Smooth muscle cell (in vitro differentiated cells): ENCODE data around the gene TLCD1. TPM values are rescaled to one million over a fixed set of nuclear protein-coding genes. Genes with fewer than 3 reads are reported as not detected.

Experiments
- DNase-seq: peaks from one replicate; lab custom pipeline; 2025; ENCODE audit not compliant: unreplicated experiment; lab: John Stamatoyannopoulos, UW
- H2AFZ ChIP-seq: fragments of 200-600 bp; sonication (generic); 2 replicates; pipeline ENCODE4 v1.6.0; 2016; ENCODE audit warnings: antibody characterized with exemption, low read depth, mild to moderate bottlenecking
- H3F3A ChIP-seq: fragments of 200-600 bp; sonication (generic); 2 replicates; pipeline ENCODE4 v1.6.0; 2017; ENCODE audit warnings: antibody characterized with exemption, low read depth
- H3K27ac ChIP-seq: fragments of 200-600 bp; sonication (generic); 2 replicates; pipeline ENCODE4 v1.5.1; 2016; ENCODE audit warnings: low read depth, mild to moderate bottlenecking
- H3K27me3 ChIP-seq: fragments of 200-600 bp; sonication (generic); 2 replicates; pipeline ENCODE4 v1.6.1; 2016; ENCODE audit warnings: low read depth, mild to moderate bottlenecking
- H3K36me3 ChIP-seq: fragments of 200-600 bp; sonication (generic); 2 replicates; pipeline ENCODE4 v1.5.1; 2016; ENCODE audit warnings: low read depth
- H3K4me1 ChIP-seq: fragments of 200-600 bp; sonication (generic); 2 replicates; pipeline ENCODE4 v1.5.1; 2016; ENCODE audit warnings: low read depth
- H3K4me2 ChIP-seq: fragments of 200-600 bp; sonication (generic); 2 replicates; pipeline ENCODE4 v1.6.0; 2016; ENCODE audit warnings: mild to moderate bottlenecking
- H3K4me3 ChIP-seq: fragments of 200-600 bp; sonication (generic); 2 replicates; pipeline ENCODE4 v1.5.1; 2016; ENCODE audit warnings: mild to moderate bottlenecking
- H3K79me2 ChIP-seq: fragments of 200-600 bp; sonication (generic); 2 replicates; pipeline ENCODE4 v1.6.0; 2016; ENCODE audit warnings: low read depth, mild to moderate bottlenecking
- H3K9ac ChIP-seq: fragments of 200-600 bp; sonication (generic); 2 replicates; pipeline ENCODE4 v1.6.0; 2016; ENCODE audit warnings: low read depth
- H3K9me3 ChIP-seq: fragments of 200-600 bp; sonication (generic); replicated peaks from 2 replicates; pipeline ENCODE4 v1.5.1; 2016; ENCODE audit warnings: low read depth
- H4K20me1 ChIP-seq: fragments of 200-600 bp; sonication (generic); 2 replicates; pipeline ENCODE4 v1.6.0; 2016; ENCODE audit warnings: low read depth
- CTCF ChIP-seq: fragments of 200-600 bp; sonication (generic); IDR thresholded peaks from 2 replicates; pipeline ENCODE4 v1.5.1; 2017; ENCODE audit warnings: borderline replicate concordance, mild to moderate bottlenecking, antibody characterized with exemption; ENCODE audit not compliant: insufficient read depth, poor library complexity, severe bottlenecking
- WGBS: methylation state at CpG from one replicate; pipeline ENCODE4 v1.1.7; 2016; ENCODE audit warnings: low lambda C conversion rate; 5-methylcytosine and 5-hydroxymethylcytosine counted together
- polyA plus RNA-seq: library from polyadenylated mRNA; unstranded; fragments of >200 nt; fragmentation: Nextera tagmentation; extraction: Ambion mirVana; gene quantifications from 2 replicates; pipeline ENCODE4 v1.2.1, GENCODE V29; 2016
- total RNA-seq: library from RNA; depleted of rRNA; stranded (reverse); fragments of >200 nt; gene quantifications from 2 replicates; pipeline ENCODE4 v1.2.3, GENCODE V29; 2014

The TLCD1 gene
- total and polyA plus RNA-seq, 2 experiments from 2014 or later: 11.2 to 14.7 TPM

- peak; percentile 47 for TF ChIP-seq CTCF
- Histone ChIP-seq H3K4me2 (peak within 1 kb of the TSS; percentile 98), H3K4me3 (peak within 1 kb of the TSS; percentile 79), H3K27ac (peak within 1 kb of the TSS; percentile 98), H3K36me3 (no peaks in the 10 kb centered on the region), H3K9me3 (no peaks in the 10 kb centered on the region), H4K20me1 (peaks cover 54% of the 10 kb centered on the region), H2AFZ (no peak within 1 kb of the TSS), H3F3A (peaks cover 42% of the 10 kb centered on the region), H3K4me1 (peaks cover 35% of the 10 kb centered on the region), H3K27me3 (no peaks in the 10 kb centered on the region), H3K9ac (peak within 1 kb of the TSS; percentile 99), H3K79me2 (peaks cover 49% of the 10 kb centered on the region)
- DNase-seq: peak; percentile 96
- under 1% methylated on average over 54 of the region's 60 CpGs for WGBS
Measured at GRCh38 chr17:28717578-28718332, 8.3 kb downstream of the TLCD1 start, which contains the start of gene RAB34. Gene RAB34, minus strand, starts transcription at chr17:28717868. Its CDS starts 602 bp downstream, at chr17:28717266.

- Histone ChIP-seq H3K27me3 (no peaks in the 10 kb centered on the region), H3K36me3 (no peaks in the 10 kb centered on the region), H3K79me2 (peaks cover 41% of the 10 kb centered on the region), H3K4me1 (peaks cover 36% of the 10 kb centered on the region), H3K9me3 (no peaks in the 10 kb centered on the region), H3K4me2 (peak overlapping the region; percentile 98), H4K20me1 (peaks cover 46% of the 10 kb centered on the region), H3K27ac (peak overlapping the region; percentile 98), H3K9ac (peak overlapping the region; percentile 99), H2AFZ (no peak overlapping the region), H3K4me3 (peak overlapping the region; percentile 79), H3F3A (peaks cover 43% of the 10 kb centered on the region)
- peak; percentile 31 for DNase-seq
- TF ChIP-seq CTCF: no peak
- 1% methylated on average over 54 of the region's 63 CpGs for WGBS
Measured at GRCh38 chr17:28716740-28717577, 9.1 kb downstream of the TLCD1 start.

- no peak for TF ChIP-seq CTCF
- H3K4me1 ChIP-seq: peaks cover 24% of the 10 kb centered on the region
- H3K27me3 ChIP-seq: no peaks in the 10 kb centered on the region
Measured at GRCh38 chr17:28715217-28715616, 10.8 kb downstream of the TLCD1 start.

More at GRCh38 chr17:28715217-28715616, 10.8 kb downstream of the TLCD1 start:
- Histone ChIP-seq H3K36me3 (no peaks in the 10 kb centered on the region), H2AFZ (no peak overlapping the region), H3K9me3 (no peaks in the 10 kb centered on the region), H3K9ac (no peak overlapping the region), H4K20me1 (peaks cover 29% of the 10 kb centered on the region), H3K79me2 (peaks cover 24% of the 10 kb centered on the region), H3K4me3 (no peak overlapping the region), H3K4me2 (peak overlapping the region; percentile 98), H3K27ac (no peak overlapping the region), H3F3A (peaks cover 40% of the 10 kb centered on the region)
- 100% methylated on average over 2 of the region's 2 CpGs for WGBS
- DNase-seq: no peak
